Lower leg skin (tissue), 4 donors: ENCODE data around the gene RACGAP1. TPM values are rescaled to one million over a fixed set of nuclear protein-coding genes. Genes with fewer than 3 reads are reported as not detected.

ENCODE experiments used
- DNase-seq, 2 donors: peaks; one replicate each; pipeline ENCODE4 v3.0.0-alpha.2; 2019; ENCODE audit warnings: low spot score in 2 of 2
- H3K4me3 ChIP-seq: fragments of 200-600 bp; sonication (generic); 2 replicates; pipeline ENCODE4 v1.5.1; 2017; ENCODE audit warnings: mild to moderate bottlenecking, low read depth; ENCODE audit not compliant: poor library complexity, severe bottlenecking
- CTCF ChIP-seq, 3 donors: fragments of 450-650 bp; IDR thresholded peaks; one replicate each; pipeline ENCODE4 v1.5.1; 2016; ENCODE audit warnings: antibody characterized with exemption in 3 of 3, mild to moderate bottlenecking in 3 of 3, moderate library complexity in 2 of 3
- POLR2A ChIP-seq, 2 donors: fragments of 450-650 bp; IDR thresholded peaks; one replicate each; pipeline ENCODE4 v1.6.1; 2016 to 2017; ENCODE audit warnings: antibody characterized with exemption in 2 of 2, mild to moderate bottlenecking in 1 of 2, moderate library complexity in 1 of 2
- WGBS, 2 donors: methylation state at CpG; one replicate each; pipeline ENCODE4 v1.1.5; 2018; 5-methylcytosine and 5-hydroxymethylcytosine counted together
- intact Hi-C: fragments of 100-400 bp; cut with DNase I; formaldehyde crosslinking; loops from one replicate; pipeline ENCODE4 v1.15.0; 2023; ENCODE audit warnings: low total_unique reads
- total RNA-seq, 4 donors: library from RNA; depleted of rRNA; stranded (reverse); fragments of >200 nt; gene quantifications; one replicate each; pipeline ENCODE4 v1.1.0, GENCODE V29; 2016

RACGAP1 gene
- total RNA-seq, 4 donors from 2014 or later: 11.6 to 16.8 (median 15.9) TPM

GRCh38 chr12:49982246-49983087 lies 42.8 kb downstream of the RACGAP1 start:
- no peak for TF ChIP-seq CTCF (IDR thresholded peaks at IDR 0.05)
- TF ChIP-seq POLR2A (IDR thresholded peaks at IDR 0.05): no peak
- intact Hi-C loops: no loop called here
- peak in 1 of 2 donors; percentile 29 for DNase-seq
- H3K4me3 ChIP-seq: no peak overlapping the region
- WGBS, 2 donors: 91 to 92% methylated on average over 7 of the region's 7 CpGs

- peak in 1 of 2 donors; percentile 25 for DNase-seq
- TF ChIP-seq CTCF (IDR thresholded peaks at IDR 0.05) (no peak), POLR2A (IDR thresholded peaks at IDR 0.05) (no peak)
- H3K4me3 ChIP-seq: no peak overlapping the region
- 85% methylated on average over 10 of the region's 10 CpGs for WGBS, 2 donors
- intact Hi-C loops: no loop called here
Measured at GRCh38 chr12:49980501-49981349, 44.6 kb downstream of the RACGAP1 start.

- 84 to 87% methylated on average over 3 of the region's 3 CpGs for whole genome bisulfite sequencing, 2 donors
- intact Hi-C loops: no loop called here
- no peak for DNase-seq
- TF ChIP-seq POLR2A (IDR thresholded peaks at IDR 0.05): no peak
- no peak for TF ChIP-seq CTCF (IDR thresholded peaks at IDR 0.05)
- no peak overlapping the region for H3K4me3 ChIP-seq
Measured at GRCh38 chr12:49979791-49980190, 45.5 kb downstream of the RACGAP1 start.

- 80 to 85% methylated on average over 10 of the region's 10 CpGs for WGBS, 2 donors
- intact Hi-C loops: no loop called here
Measured at GRCh38 chr12:49979016-49979586, 46.2 kb downstream of the RACGAP1 start.

GRCh38 chr12:49978125-49978524 lies 47.2 kb downstream of the RACGAP1 start:
- intact Hi-C loops: no loop called here
- no peak for TF ChIP-seq CTCF (IDR thresholded peaks at IDR 0.05)
- no peak for TF ChIP-seq POLR2A (IDR thresholded peaks at IDR 0.05)
- no peak overlapping the region for H3K4me3 ChIP-seq
- WGBS, 2 donors: 70 to 83% methylated on average over 4 of the region's 4 CpGs
- no peak for DNase-seq

More at GRCh38 chr12:49979016-49979586, 46.2 kb downstream of the RACGAP1 start:
- H3K4me3 ChIP-seq: no peak overlapping the region
- DNase-seq: peak in 1 of 2 donors; percentile 34
- no peak for TF ChIP-seq POLR2A (IDR thresholded peaks at IDR 0.05)
- TF ChIP-seq CTCF (IDR thresholded peaks at IDR 0.05): no peak
